NCI-H460 (cell line): ENCODE data around the gene ADAD1. TPM values are rescaled to one million over a fixed set of nuclear protein-coding genes. Genes with fewer than 3 reads are reported as not detected.

Experiments used
- DNase-seq: peaks from one replicate; pipeline ENCODE4 v3.0.0-alpha.2; 2016; ENCODE audit warnings: low read depth; ENCODE audit errors: extremely low read depth
- total RNA-seq: library from RNA; depleted of rRNA; stranded (reverse); fragments of >200 nt; shearing (Covaris generic); gene quantifications from 2 replicates; pipeline ENCODE4 v1.2.3, GENCODE V29; 2014; rRNA removed

The ADAD1 gene
- total RNA-seq, 1 experiment from 2014 or later = not detected

DNA sequence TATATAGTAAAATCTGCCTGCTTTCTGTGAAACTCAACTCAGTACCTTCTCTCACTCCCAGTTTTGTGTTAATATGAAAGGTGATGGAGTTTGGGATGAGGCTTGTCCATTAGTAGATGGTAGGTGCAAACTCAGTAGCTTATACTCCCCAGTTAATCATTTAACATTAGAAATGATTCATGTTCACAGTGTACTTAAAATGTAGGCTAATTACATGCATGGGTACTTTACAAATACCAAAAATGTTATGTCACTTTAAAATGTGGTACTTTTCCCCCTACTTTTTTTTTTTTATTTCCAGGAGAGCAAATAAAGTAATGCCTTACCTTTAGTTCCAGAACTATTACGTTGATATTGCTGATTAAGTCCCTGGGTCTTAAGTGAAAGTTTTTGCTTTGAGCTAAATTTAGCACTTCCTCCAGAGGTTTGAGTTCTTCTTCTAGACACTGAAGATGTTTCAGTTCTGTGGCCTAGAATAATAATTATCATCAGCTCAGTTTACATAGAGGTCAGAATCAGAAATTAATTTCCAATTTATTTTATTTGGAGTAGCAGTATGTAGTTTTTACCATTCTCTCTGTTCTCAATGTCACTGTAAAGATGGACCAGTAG, 74.7 kb downstream of the ADAD1 start:
- no peak for DNase-seq

DNA sequence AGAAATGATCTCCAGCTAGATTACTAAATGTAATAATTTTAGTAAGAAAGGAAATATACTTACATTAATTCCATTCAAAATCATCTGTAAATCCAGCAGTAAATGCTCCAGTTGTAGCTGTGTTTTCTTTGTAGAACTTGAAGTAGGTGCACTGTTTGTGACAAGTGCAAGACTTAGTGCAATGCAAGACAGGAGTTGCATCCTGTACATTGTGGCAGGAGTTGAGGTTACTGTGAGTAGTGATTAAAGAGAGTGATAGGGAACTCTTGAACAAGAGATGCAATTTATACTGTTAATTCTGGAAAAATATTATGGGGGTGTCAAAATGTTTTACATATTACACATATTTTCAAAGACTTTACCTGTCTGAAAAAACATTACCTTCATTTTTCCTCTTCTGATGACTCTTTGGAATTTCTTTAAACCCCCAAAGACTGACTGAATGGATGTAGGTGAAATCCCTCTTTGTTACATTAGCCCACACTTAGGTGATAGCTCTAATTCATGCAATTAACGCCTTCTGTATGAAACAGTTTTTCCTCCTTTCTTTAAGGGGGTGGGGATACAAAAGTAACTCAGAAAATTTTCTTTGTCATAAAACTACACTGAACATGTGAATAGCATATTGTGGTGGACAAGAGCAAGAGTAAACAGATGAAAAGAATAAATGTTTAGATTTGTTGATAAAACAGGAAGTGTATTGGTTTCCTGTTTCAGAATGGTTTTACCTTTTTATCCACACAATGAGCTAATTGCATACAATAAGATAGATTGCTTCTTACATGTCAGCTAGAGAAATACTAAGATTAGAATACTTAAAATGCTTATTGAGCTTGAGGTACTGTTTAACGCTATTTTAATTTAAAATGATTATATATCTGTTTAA, 77.7 kb downstream of the ADAD1 start, which contains the start of gene IL2:
TSS of gene IL2 (minus strand) at position 495 of the 886 bp plus-strand sequence. CDS start at position 210, 285 bp downstream.
- no peak for DNase-seq

DNA sequence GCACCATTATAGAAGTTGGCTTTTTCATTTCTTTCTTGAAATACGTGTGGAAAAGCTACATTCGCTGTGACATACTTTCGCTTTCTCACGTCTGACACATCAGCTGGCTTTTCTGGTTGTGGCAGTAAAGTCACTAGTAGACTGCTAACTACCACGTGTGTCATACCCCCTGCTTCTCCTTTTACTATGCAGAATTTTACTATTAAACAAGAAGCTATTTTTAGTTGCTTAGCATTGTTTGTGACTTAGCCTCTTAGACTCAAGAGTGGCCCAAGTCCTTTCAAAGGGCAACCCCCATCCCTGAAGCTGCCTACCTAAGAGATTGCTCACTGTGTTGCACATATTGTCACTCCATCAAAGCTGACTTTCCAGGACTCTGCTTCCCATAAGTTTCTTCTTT, 79.8 kb downstream of the ADAD1 start:
- no peak for DNase-seq

DNA sequence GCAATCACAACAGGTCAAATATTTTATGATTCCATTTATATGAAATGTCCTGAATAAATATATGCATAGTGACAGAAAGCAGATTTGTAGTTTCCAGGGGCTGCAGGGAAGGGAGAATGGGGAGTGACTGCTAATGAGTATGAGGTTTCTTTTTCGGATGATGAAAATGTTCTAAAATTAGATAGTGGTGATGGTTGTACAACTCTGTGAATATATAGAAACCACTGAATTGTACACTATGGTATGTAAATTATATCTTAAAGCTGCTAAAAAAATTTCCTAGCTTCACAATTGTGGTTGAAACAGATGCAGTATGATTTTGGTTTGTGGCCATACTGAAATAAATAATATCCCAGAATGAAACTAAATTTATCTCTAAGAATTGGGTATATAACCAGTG, 90.6 kb downstream of the ADAD1 start:
- DNase-seq = no peak

DNA sequence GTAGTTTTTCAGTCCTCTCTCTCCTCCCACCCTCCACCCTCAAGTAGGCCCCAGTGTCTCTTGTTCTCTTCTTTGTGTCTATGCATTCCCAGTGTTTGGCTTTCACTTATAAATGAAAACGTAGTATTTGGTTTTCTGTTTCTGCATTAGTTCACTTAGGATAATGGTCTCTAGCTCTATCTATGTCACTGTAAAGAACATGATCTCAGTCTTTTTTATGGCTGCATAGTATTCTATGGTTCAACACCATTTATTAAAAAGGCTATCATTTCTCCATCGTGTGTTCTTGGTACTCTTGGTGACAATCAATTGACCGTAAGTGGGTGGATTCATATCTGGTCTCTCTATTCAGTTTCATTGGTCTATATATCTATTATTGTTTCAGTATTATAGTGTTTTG, 96.4 kb downstream of the ADAD1 start:
- DNase-seq = no peak

DNA sequence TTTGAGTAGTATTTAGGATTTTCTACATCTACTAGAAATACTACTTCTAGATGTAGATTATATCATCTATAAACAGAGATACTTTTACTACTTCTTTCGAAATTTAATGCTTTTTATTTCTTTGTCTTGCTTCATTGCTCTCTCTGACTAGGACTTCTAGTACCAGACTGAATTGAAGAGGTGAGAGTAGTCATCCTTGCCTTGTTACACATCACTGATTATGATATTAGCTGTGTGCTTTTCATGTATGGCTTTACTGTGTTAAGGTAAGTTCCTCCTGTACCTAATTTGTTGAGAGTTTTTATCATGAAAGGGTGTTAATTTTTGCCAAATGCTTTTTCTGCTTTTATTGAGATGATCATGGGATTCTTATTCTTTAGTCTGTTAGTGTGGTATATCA, 97.3 kb downstream of the ADAD1 start:
- DNase-seq = no peak

DNA sequence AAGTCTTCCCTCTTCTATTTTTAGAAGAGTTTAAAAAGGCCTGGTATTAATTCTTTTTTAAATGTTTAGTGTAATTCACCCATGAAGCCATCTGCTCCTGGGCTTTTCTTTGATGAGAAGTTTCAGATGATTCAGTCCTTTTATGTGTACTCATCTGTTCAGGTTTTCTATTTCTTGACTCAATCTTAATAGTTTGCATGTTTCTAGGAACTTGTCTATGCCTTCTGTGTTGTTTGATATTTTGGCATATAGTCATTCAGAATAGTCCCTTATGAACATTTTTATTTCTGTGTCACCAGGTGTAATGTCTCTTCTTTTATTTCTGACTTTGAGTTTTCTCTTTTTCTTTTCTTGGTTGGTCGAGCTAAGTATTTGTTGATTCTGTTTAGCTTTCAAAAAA, 97.9 kb downstream of the ADAD1 start:
- DNase-seq = no peak

Other genes starting within 250 kb of the ADAD1 start
- 21.1 and 27.9 TPM in 2 replicates for gene BLTP1, start 226.7 kb upstream of the ADAD1 start, total RNA-seq
- not detected in 2 replicates for gene IL2, start 77.7 kb downstream of the ADAD1 start, total RNA-seq
- not detected in 2 replicates for gene IL21, start 242.1 kb downstream of the ADAD1 start, total RNA-seq